ENCODE data around the gene ABI3.

DNA sequence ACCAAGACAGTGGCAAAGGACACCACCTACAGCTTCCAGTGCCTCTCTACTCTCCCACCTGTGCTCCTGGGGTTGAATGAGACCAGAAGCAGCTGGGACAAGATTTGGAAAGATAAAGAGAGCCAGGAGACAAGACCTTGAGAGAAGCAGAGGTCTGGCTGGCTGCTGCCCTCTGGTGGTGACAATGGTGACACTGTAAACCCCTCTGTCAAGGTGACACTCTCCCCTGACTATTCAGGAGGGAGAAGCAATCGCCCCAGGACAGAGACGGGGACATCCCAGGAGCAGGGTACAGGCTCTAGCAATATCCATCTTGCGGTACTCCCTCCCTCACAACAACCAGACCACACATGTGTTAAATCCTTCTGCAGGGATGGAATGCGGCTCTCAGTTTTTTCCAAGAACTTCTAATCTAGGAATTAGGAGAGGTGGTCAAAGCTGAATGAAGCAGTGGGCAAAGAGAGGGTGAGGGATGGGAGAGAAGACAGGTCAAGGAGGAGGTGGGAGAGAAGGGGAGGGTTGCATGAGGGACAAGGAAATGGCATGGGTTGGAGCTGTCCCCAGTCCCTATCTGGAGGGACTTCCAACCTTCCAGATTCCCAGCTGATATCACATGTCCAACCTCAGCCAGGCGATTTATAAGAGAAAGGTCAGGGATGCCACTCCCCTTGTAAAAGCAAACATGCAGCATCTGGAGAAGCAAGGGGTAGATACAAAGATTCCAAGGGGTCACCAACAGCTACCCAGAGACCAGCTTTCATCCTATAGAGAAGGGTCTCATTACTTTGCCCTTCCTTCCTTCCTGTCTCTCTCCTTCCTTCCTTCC lies 17.1 kb downstream of the ABI3 start:
- no peak for TF ChIP-seq POLR2A (IDR thresholded peaks at IDR 0.05)
- TF ChIP-seq, protein P1, sequence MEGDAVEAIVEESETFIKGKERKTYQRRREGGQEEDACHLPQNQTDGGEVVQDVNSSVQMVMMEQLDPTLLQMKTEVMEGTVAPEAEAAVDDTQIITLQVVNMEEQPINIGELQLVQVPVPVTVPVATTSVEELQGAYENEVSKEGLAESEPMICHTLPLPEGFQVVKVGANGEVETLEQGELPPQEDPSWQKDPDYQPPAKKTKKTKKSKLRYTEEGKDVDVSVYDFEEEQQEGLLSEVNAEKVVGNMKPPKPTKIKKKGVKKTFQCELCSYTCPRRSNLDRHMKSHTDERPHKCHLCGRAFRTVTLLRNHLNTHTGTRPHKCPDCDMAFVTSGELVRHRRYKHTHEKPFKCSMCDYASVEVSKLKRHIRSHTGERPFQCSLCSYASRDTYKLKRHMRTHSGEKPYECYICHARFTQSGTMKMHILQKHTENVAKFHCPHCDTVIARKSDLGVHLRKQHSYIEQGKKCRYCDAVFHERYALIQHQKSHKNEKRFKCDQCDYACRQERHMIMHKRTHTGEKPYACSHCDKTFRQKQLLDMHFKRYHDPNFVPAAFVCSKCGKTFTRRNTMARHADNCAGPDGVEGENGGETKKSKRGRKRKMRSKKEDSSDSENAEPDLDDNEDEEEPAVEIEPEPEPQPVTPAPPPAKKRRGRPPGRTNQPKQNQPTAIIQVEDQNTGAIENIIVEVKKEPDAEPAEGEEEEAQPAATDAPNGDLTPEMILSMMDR (IDR thresholded peaks at IDR 0.05), result peak; percentile 56 to 71 (median 69)
